HG03354 (cell line): Measurements from ENCODE around the gene IL1F10.

Experiments used
- ATAC-seq: cut with Tn5 transposase; IDR thresholded peaks from one replicate; pipeline ENCODE4 v1.9.1; 2021; ENCODE audit warnings: mild to moderate bottlenecking; ENCODE audit not compliant: unreplicated experiment, poor library complexity, severe bottlenecking

IL1F10 gene, protein sequence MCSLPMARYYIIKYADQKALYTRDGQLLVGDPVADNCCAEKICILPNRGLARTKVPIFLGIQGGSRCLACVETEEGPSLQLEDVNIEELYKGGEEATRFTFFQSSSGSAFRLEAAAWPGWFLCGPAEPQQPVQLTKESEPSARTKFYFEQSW

DNA sequence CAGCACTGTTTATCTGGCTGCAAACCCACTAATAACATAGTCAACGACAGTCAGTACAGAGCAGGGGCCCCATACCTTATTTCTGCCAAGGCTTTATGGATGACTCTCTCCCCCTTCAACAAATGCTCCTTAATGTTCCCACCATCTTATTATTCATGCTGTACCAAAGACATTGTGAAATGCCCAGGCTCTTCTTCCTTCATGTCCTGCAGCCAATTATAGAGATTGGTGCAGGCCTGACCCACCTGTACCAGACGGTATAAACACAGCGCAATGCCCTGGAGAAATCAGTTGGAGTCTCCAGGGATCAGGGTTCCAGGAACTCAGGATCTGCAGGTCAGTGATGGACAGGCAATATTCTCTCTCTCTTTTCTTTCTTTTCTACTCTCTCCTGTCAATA lies at the start of gene IL1F10:
TSS of gene IL1F10 (plus strand) at position 290 of the 400 bp plus-strand sequence. CDS start 4,769 bp downstream, outside the sequence.
- ATAC-seq = no peak

DNA sequence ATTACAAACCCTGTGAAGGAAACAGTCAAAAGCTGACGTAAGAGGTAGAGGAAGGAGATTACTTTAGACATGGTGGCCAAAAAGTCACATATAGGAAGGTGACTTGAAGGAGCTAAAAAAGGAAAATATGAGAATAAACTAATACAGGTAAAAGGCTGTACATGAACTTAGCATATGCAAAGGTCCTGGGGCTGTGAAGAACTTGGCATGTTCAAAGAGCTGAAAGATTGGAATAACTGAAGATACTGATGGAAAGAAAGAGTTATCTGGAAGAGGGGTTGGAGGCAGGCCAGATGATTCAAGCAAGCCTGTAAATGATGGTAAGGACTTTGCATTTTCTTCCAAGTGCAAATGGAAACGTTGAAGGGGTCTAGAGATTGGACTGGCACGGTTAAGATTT lies 49.3 kb upstream of the IL1F10 start:
- no peak for ATAC-seq

DNA sequence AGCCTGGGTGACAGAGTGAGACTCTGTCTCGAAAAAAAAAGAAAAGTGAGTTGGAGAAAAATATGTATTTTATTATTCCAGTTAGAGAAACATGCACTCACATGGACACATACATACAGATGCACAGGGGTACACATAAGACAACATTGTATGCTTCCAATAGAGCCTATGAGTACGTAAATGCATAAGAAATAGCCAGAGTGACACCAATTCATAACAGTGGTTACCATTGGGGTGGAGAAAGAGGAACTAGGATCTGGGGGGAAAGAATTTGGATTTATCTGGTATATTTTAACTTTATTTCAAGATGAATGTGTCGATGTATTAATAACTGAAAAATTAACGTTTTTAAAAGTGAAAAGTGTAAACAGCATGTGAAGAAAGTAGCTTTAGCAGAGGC lies 46.5 kb upstream of the IL1F10 start:
- no peak for ATAC-seq

DNA sequence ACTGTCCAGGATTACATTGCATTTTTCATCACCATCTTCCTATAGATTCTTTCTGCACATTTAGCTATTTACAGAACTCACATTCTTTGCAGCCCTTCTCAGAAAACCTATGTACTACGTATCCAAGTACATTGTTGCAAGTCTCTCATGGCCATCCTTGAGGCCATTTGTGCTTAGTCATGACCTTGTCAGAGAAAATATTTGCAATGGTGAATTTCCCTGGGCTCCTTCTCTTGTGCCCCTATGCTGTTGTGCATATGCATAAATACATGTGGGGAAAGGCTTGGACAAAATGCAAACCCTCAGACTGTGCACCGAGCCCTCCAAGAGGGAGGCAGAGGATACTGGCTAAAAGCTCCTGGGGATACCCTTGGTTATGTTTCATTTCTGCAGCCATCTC lies 43.0 kb upstream of the IL1F10 start:
- no peak for ATAC-seq

DNA sequence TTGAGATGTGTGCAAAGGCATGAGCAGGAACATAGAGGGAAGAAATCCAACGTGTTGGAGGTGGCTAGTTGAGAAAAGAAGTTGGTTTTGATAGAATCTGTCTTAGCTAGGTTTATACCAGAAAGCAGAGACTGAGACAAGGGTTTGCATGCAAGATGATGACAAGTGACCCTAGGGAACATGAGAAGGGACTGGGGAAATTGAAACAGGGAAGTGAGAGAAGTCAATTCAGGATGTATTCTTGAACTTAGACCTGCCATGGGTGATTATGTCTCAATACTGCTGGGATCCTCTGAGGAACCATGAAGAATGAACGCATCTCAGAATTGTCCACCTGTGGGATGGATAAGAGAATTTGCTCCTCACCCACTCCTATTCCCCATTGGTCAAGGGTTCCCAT lies 42.0 kb upstream of the IL1F10 start:
- ATAC-seq = no peak

DNA sequence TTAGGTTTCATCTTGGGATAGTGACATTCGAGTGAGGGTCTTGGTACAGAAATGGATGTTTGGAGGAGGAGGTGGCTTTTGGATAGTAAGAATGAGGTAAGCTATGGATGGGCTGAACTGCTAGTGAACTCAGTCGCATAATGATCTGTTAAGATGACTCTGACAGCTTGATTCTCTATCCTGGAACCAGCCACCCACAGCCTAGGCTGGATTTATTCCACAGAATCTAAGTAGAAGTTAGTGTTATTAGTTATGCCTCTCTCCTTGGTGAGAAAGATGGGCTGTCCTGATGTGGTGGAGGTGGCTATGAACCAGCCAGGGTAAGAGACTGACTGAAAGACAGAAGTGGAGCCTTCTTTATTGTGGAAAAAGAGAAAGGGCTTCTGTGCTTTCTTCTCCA lies 40.1 kb upstream of the IL1F10 start:
- ATAC-seq = no peak

DNA sequence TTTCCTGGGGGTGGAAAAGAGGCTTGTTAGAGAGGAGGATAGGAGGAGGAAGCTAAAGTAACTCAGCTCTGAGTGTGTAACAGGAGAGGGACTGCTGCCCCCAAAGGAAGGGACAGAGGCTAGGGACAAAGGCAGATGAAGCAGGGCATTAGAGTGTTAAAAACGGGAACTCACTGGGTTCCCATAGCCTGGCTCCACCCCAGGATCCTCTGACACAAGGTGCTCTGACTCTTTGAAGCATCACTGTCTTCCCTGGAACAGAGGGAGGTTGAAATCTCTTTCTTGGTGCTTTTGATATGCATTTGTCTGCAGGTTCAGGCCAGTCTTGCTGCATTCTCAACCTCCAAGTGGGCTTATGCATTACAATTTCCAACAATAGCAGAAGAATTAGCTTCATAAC lies 39.7 kb upstream of the IL1F10 start:
- no peak for ATAC-seq

DNA sequence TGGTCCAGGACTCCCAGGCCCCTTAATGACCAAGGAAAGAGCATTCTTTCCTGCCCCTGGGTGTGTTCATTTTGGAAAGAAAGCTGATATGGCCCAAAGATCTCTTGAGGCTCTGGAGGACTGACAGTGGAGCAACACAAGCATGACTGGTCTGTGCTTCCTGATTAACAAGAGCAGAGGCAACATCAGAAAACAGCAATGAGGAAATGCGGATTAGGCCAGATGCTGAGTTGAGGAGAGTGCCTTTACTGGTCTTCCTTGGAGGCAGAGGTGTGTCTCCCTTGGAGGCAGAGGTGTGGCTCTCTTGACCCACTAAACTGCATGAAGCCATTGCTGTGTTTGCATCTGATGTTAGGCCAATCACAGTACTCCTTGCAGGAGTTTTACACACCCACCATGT lies 35.0 kb upstream of the IL1F10 start:
- ATAC-seq = no peak

DNA sequence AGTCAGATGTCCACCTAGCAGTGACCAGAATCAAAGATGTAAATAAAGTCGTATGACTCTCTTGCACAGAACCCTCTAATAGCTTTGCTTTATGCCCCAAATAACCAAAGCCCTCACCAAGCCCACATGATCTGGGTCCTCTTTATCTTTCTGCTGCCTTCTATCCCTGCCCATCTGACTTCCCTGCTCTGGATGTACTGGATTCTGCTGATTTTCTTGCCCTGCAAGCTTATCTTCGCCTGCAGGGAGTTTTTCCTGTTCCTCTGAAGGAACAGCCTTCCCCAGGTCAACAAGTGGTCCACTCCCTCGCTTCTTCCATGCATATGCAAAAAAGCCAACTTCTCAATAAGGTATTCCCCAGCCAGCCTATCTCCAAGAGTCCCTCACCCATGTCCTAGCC lies 33.8 kb upstream of the IL1F10 start:
- ATAC-seq = no peak

DNA sequence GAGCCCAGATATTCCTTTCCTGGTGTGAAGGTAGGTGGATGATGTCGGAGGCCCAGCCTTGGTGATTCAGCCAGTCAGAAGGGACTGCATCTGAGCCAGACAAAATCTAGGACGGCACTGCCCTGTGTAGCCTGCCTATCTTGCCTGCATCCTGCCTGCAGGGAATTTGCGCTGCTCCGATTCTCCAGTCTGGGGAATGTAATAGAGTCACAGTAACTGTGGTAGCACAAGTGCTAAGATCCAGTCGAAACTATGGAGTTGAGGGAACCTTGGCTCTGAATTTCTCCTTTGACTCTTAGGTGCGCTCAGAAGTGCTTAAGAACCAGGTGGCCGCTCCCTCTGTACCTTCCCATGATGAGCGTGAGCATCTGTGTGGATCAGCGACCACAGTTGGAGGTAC lies 31.0 kb upstream of the IL1F10 start:
- no peak for ATAC-seq

DNA sequence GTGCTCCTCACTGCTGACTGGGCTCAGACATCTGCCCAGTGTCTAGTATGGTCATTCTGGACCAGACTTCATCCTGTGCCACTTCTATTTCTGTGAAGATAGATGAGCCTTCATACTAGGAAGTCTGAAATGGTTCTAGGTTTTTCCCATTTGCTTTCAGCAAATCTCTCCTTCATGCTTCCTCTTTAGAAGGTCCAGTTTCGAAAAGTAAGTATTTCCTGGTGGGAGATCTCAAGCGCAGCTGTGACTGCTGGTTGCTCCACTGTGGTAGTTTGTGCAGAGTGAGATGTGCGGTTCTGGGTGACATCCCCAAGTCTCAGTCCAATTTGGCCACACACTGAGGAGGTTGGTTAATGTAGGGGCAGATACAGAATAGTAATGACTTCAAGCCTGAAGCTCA lies 29.5 kb upstream of the IL1F10 start:
- no peak for ATAC-seq

DNA sequence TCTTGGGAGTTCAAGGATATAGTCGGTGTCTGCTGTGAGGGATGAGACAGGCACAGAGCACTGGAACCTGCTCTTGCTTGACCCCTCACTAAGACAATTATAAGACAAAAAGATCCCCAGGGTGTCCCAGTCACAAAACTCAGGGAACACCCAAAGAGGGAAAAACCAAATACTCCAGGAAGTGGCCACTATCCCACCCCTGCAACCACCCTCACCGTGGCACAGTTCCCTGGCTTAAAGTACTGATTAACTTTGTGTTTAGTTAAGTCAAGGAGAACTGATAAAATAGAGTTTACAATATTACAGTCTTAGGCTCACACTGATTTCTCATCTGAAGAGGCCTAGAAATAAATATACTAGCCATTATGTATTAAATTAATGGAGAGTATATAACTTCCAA lies 28.6 kb upstream of the IL1F10 start:
- ATAC-seq = no peak

DNA sequence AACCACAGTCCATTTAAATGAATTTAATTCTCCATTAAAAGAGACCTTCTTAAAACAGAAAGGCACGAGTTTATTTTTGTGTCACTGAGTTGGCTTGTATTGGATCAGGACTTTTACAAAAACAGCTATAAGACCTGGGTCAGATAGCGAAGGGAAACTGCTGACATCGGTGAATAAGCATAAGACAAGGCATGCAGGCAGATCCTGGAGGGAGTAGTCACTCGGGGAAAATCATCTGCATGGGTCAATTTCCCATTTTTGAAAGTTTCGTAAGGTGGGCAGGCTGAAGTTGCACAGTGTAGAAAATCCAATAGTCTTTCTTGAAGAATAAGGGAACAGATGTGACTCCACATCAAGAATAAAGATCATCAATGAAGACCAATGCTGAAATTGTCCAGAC lies 28.1 kb upstream of the IL1F10 start:
- ATAC-seq = no peak

DNA sequence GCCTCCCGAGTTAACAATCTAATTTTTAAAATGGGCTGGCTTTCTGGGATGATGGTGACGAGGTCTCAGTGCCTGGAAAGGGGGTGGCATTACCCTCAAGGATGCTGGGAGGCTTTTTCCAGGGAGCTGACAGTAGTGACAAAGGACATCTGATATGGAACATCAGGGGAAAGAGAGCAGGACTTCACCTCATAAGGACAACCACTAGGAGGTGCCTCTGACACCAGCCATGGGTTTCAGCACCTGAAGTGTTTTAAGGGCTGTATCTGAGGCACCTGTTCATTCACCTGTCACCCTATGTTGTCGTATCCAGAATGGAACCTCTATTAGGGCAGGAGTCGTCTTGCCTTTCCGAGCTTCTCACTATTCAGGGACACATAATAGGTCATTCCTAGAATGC lies 25.9 kb upstream of the IL1F10 start:
- no peak for ATAC-seq

DNA sequence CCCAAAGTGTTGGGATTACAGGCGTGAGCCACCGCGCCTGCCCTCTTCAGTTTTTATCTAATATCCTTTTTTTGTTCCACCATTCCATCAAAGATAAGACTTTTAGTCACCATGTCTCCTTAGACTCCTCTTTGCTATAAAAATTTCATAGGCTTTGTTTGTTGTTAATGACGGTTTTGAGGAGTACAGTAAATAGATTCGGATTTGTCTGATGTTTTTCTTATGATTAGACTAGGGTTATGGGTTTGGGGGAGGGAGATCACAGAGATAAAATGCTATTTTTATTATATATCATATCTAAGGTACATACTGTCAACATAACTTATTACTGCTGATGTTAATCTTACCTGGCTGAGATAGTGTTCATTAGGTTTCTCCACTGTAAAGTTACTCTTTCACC lies 21.3 kb upstream of the IL1F10 start:
- no peak for ATAC-seq

DNA sequence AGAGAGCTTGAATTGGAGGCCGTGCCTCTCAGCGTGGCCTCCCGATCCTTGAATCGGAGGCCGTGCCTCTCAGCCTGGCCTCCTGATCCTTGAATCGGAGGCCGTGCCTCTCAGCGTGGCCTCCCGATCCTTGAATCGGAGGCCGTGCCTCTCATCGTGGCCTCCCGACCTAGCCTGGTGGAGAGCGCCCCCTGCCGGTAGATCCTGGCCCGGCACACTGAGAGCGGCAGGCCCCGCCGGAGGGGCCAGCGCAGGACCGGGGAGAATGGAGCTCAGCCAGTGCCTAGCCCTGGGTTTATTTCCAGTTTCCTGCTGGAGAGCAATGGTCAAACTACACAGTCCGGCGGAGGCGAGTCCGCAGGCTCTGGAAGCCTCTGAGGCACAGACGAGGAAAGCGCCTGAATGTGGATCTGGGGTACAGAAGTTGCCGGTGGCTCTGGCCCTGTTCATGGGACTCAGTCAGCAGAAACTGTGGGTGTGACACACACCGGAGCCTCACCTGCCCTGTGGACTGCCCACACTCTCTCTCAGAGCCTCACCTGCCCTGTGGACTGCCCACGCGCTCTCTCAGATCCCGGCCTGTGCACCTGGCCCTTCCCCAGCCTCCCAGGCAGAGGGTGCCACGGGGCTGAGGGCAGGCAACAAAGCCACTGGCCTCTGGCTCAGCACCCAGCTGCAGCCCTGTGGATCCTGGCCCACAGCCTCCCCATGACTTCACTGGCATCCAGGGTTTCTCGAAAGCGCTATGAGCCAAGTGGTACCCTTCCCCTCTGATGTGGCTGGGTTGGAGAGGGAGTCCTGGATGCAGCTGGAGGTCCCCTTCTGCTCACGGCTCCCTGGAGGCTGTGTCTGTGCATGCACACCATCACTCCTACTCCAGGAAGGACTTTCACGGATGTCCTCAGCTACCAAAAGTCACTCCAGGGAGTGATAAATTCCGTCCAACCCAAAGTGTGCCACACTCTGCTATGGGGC lies 16.6 kb upstream of the IL1F10 start:
- no peak for ATAC-seq

DNA sequence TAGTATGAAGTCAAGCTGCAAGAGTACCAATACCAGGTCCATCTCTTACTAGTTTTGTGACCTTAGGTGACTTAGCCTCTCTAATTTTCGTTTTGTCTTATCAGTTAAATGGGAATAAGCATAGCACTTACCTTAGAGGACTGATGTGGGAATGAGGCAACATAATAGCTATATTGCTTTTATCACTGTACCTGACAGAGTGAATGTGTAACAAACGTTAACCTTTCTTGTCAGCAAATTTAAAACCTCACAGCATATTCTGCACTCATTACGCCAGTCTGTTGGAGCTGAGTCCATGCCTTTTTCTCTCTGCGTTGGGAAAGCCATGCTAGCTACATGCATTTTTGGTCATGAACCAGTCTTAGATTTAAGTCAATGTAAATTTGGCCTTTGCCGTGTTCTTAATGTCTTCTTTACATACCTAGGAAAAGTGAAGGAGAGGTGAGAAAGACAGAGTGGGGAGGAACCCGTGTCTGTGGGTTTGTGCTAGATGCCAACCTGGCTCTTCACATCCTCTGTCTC lies 15.3 kb upstream of the IL1F10 start, which contains the start of gene IL36B:
TSS of gene IL36B (minus strand) at position 472 of the 522 bp plus-strand sequence.
- no peak for ATAC-seq

DNA sequence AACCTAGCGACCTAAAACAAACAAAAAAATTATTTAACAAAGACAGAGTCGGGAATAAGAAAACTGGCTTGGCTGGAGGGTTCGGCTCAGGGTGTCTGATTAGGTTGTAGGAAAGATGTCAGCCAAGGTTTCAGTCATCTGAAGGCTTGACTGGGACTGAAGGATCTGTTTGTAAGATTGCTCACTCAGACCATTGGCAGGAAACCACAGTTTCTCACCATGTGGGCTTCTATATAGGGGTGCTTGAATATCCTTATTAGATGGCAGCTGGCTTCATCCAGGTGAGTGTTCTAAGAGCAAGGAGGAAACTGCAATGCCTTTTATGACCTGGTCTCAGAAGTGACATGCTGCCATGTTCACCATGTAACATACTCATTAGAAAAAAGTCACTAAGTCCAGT lies 14.1 kb upstream of the IL1F10 start:
- ATAC-seq = no peak

DNA sequence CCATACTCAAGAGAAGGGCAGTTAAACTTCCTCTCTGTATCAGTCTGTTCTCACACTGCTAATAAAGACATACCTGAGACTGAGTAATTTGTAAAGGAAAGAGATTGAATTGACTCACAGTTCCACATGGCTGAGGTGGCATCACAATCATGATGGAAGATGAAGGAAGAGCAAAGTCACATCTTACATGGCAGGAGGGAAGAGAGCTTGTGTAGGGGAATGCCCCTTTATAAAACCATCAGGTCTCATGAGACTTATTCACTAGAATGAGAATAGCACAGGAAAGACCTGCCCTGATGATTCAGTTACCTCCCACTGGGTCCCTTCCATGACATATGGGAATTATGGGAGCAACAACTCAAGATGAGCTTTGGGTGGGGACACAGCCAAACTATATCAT lies 13.7 kb upstream of the IL1F10 start:
- ATAC-seq = no peak

DNA sequence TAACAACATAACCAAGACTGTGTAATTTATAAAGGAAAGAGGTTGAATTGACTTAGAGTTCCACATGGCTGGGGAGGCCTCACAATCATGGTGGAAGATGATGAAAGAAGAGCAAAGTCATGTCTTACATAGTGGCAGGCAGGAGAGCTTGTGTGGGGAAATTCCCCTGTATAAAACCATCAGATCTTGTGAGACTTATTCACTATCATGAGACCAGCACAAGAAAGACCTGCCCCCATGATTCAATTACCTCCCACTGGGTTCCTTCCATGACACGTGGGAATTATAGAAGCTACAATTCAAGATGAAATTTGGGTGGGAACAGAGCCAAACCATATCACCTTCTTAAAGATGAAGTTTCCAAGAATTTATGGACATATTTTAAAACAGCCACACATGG lies 11.2 kb upstream of the IL1F10 start:
- no peak for ATAC-seq

DNA sequence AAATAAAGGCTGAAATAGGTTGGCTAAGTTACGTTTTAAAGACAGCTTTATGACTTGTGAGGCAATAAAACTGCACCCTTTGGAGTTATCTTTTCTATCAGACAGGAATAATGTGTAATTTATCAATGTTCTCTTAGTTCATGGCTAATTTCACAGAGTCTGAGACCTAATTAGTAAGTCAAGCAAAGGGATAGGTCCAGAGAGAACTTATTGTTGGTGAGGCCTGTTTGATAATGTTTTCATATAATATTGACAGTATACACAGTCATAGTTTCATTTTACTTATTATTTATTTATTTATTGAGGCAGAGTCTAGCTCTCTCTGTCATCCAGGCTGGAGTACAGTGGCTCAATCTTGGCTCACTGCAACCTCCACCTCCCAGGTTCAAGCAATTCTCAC lies 10.7 kb upstream of the IL1F10 start:
- no peak for ATAC-seq
